CD4-positive, alpha-beta T cell (primary cell): ENCODE data around the gene PLD2. TPM values are rescaled to one million over a fixed set of nuclear protein-coding genes. Genes with fewer than 3 reads are reported as not detected.
A peak's percentile ranks its signal among the peaks of the same experiment; 100 is the strongest.

Source experiments
- ATAC-seq: fragments of 200-7000 bp; cut with Tn5 transposase; one replicate; pipeline ENCODE4 v1.10.0; 2022; ENCODE audit warnings: mild to moderate bottlenecking; ENCODE audit not compliant: poor library complexity
- CTCF ChIA-PET: fragments of 350-600 bp; sonication (Branson Sonifier 250); formaldehyde crosslinking; loops from one replicate; lab custom pipeline; 2021; ENCODE audit warnings: antibody characterized with exemption, inconsistent platforms; lab: Charles Lee
- POLR2A ChIA-PET: fragments of 350-600 bp; sonication (Branson Sonifier 250); formaldehyde crosslinking; loops from one replicate; lab custom pipeline; 2021; ENCODE audit warnings: antibody characterized with exemption, inconsistent platforms; lab: Charles Lee
- DNase-seq, 14 experiments: peaks; one replicate each; pipeline ENCODE4 v3.0.0-alpha.2; 2013 to 2020; ENCODE audit warnings: mixed read lengths in 2 of 14
- H3K27ac ChIP-seq, 2 donors: one replicate each; pipeline versions ENCODE4 v1.5.1 to v1.7.0; 2013; ENCODE audit warnings: low read length in 2 of 2, low read depth in 1 of 2, mild to moderate bottlenecking in 1 of 2
- H3K27me3 ChIP-seq, 2 experiments: 1 replicate in 1 of 2; 2 replicates in 1 of 2; pipeline versions ENCODE4 v1.6.1 to v1.7.0; 2013; ENCODE audit warnings: low read length in 2 of 2, control low read depth in 1 of 2, mild to moderate bottlenecking in 1 of 2, moderate library complexity in 1 of 2; ENCODE audit not compliant: insufficient read depth in 2 of 2, control insufficient read depth in 1 of 2
- H3K36me3 ChIP-seq: one replicate; pipeline ENCODE4 v1.6.1; 2013; ENCODE audit warnings: low read length, control low read depth; ENCODE audit not compliant: insufficient read depth
- H3K4me1 ChIP-seq: one replicate; pipeline ENCODE4 v1.6.1; 2013; ENCODE audit warnings: low read length, control low read depth; ENCODE audit not compliant: insufficient read depth
- H3K4me3 ChIP-seq: one replicate; pipeline ENCODE4 v1.5.1; 2013; ENCODE audit warnings: mild to moderate bottlenecking, low read length, moderate library complexity
- H3K9me3 ChIP-seq, 2 experiments: 1 replicate in 1 of 2; 2 replicates in 1 of 2; pipeline versions ENCODE4 v1.6.1 to v1.7.0; 2013; ENCODE audit warnings: low read length in 2 of 2, mild to moderate bottlenecking in 2 of 2, control low read depth in 1 of 2, moderate library complexity in 1 of 2; ENCODE audit not compliant: control insufficient read depth in 1 of 2, insufficient read depth in 1 of 2
- H3K27ac Mint-ChIP-seq: one replicate; pipeline ENCODE4 v1.8.0; 2020; ENCODE audit warnings: mixed read lengths
- H3K27me3 Mint-ChIP-seq: one replicate; pipeline ENCODE4 v1.8.0; 2021; ENCODE audit warnings: mixed read lengths
- H3K36me3 Mint-ChIP-seq: one replicate; pipeline ENCODE4 v1.8.0; 2021; ENCODE audit warnings: low read depth, mixed read lengths
- H3K4me1 Mint-ChIP-seq: one replicate; pipeline ENCODE4 v1.8.0; 2021; ENCODE audit warnings: low read depth, mixed read lengths
- H3K4me3 Mint-ChIP-seq: one replicate; pipeline ENCODE4 v1.8.0; 2020; ENCODE audit warnings: mild to moderate bottlenecking, mixed read lengths
- H3K9me3 Mint-ChIP-seq: one replicate; pipeline ENCODE4 v1.8.0; 2020; ENCODE audit warnings: mixed read lengths
- CTCF ChIP-seq: fragments of 200-600 bp; IDR thresholded peaks from one replicate; pipeline ENCODE4 v1.8.0; 2022; ENCODE audit warnings: antibody characterized with exemption, mild to moderate bottlenecking
- intact Hi-C, 2 experiments: fragments of 100-400 bp; cut with DNase I in 1 of 2; cut with micrococcal nuclease in 1 of 2; formaldehyde crosslinking; loops; one replicate each; pipeline versions ENCODE4 v1.15.1 to v1.9.0; 2023 to 2025; cut with DNase I, micrococcal nuclease
- total RNA-seq, 174 experiments: library from RNA in 2 of 174; stranded (reverse) in 2 of 174; gene quantifications; one replicate each; pipeline ENCODE4 v1.2.3 and lab custom pipeline; 2021 to 2026

PLD2 gene
- total RNA-seq, 2 experiments from 2014 or later = 10.2 to 10.7 TPM

- no peak overlapping the region for H3K27ac Mint-ChIP-seq
- H3K36me3 Mint-ChIP-seq = peaks cover 4% of the 10 kb centered on the region
- Histone ChIP-seq H3K27ac (no peak overlapping the region), H3K4me1 (peaks cover 12% of the 10 kb centered on the region), H3K4me3 (peak overlapping the region; percentile 51), H3K27me3 (no peaks in the 10 kb centered on the region), H3K9me3 (no peaks in the 10 kb centered on the region), H3K36me3 (peaks cover 2% of the 10 kb centered on the region)
- intact Hi-C loops = loop anchor here in 1 of 2 experiments (2.0 to 5.0 kb wide), 3 partner anchors 76 to 96 kb away; partner anchors contain the start of genes ARRB2 and MED11
- no peak for TF ChIP-seq CTCF
- H3K4me1 Mint-ChIP-seq = peaks cover 21% of the 10 kb centered on the region
- no peaks in the 10 kb centered on the region for H3K9me3 Mint-ChIP-seq
- ATAC-seq (no peak), DNase-seq (no peak)
- ChIA-PET POLR2A (interaction anchor here (0.6 to 2.6 kb wide), 7 partner anchors 11 to 134 kb away, joined by 3 to 18 read pairs (median 3); partner anchors contain the start of genes GLTPD2, MINK1, PSMB6 and RNF167), CTCF (interaction anchor here (0.8 to 1.8 kb wide), 4 partner anchors 10 to 97 kb away, joined by 3 to 13 read pairs (median 3); partner anchors contain the start of gene PSMB6)
- peak overlapping the region; percentile 87 for H3K4me3 Mint-ChIP-seq
- no peaks in the 10 kb centered on the region for H3K27me3 Mint-ChIP-seq
These were observed 536 bp upstream of the PLD2 start for GRCh38 chr17:4806456-4806776.

- Histone ChIP-seq H3K27ac (no peak overlapping the region), H3K4me1 (peaks cover 12% of the 10 kb centered on the region), H3K36me3 (peaks cover 2% of the 10 kb centered on the region), H3K27me3 (no peaks in the 10 kb centered on the region), H3K9me3 (no peaks in the 10 kb centered on the region), H3K4me3 (peak overlapping the region; percentile 57)
- no peak for DNase-seq
- POLR2A ChIA-PET = interaction anchor here (1.1 to 2.6 kb wide), 4 partner anchors 12 to 81 kb away, joined by 3 to 18 read pairs (median 6); partner anchors contain the start of genes GLTPD2 and PSMB6
- intact Hi-C loops = loop anchor here in 1 of 2 experiments (2.0 to 5.0 kb wide), 4 partner anchors 19 to 97 kb away; partner anchors contain the start of genes ARRB2 and MED11
- Mint-ChIP-seq H3K36me3 (peaks cover 4% of the 10 kb centered on the region), H3K9me3 (no peaks in the 10 kb centered on the region), H3K27me3 (no peaks in the 10 kb centered on the region), H3K4me3 (peak overlapping the region; percentile 87), H3K4me1 (peaks cover 21% of the 10 kb centered on the region), H3K27ac (peak overlapping the region; percentile 62)
- ATAC-seq = no peak
- CTCF ChIA-PET = interaction anchor here (1.3 to 1.6 kb wide), 2 partner anchors 18 to 82 kb away, joined by 3 to 7 read pairs; no protein-coding TSS in a partner anchor
- no peak for TF ChIP-seq CTCF
These were observed 839 bp downstream of the PLD2 start for GRCh38 chr17:4807605-4808377.

DNA sequence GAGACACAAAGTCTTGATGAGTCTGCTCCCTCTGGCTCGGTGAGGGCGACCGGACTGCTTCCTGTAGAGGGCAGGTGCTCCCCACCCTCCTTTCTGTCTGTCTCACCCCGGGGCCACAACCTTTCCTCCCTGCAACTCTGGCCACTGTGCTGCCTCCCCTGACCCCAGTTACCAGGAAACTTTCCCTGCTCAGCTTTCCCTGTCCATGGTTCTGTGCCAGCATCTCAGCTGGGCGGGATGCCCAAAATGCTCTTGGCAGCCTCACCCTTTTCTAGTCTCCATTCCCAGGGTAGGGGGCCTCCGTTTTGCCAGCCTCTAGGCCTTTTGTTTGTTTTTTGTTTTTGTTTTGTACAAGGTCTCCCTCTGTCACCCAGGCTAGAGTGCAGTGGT, 1.4 kb downstream of the PLD2 start:
- Mint-ChIP-seq H3K4me1 (peaks cover 21% of the 10 kb centered on the region), H3K4me3 (peak overlapping the region; percentile 87), H3K36me3 (peaks cover 4% of the 10 kb centered on the region), H3K9me3 (no peaks in the 10 kb centered on the region), H3K27ac (peak overlapping the region; percentile 62), H3K27me3 (no peaks in the 10 kb centered on the region)
- H3K27me3 ChIP-seq = no peaks in the 10 kb centered on the region
- CTCF ChIA-PET = interaction anchor here (1.3 kb wide), 1 partner anchor 18 kb away, joined by 7 read pairs; no protein-coding TSS in a partner anchor
- intact Hi-C loops = loop anchor here in 1 of 2 experiments (2.0 to 5.0 kb wide), 2 partner anchors 18 to 74 kb away; no protein-coding TSS in a partner anchor
- H3K9me3 ChIP-seq = no peaks in the 10 kb centered on the region
- no peak overlapping the region for H3K27ac ChIP-seq
- H3K4me3 ChIP-seq = no peak overlapping the region
- H3K4me1 ChIP-seq = peaks cover 12% of the 10 kb centered on the region
- POLR2A ChIA-PET = interaction anchor here (2.6 kb wide), 1 partner anchor 19 kb away, joined by 18 read pairs; the partner anchor contains the start of gene GLTPD2
- peaks cover 2% of the 10 kb centered on the region for H3K36me3 ChIP-seq
- ATAC-seq = no peak
- TF ChIP-seq CTCF = no peak
- peak in 1 of 14 experiments; percentile 7 for DNase-seq
